CD4-positive, CD25-positive, alpha-beta regulatory T cell (primary cell): Measurements from ENCODE around the gene ZBTB42. TPM values are rescaled to one million over a fixed set of nuclear protein-coding genes. Genes with fewer than 3 reads are reported as not detected.

Source experiments
- ATAC-seq, 2 donors: fragments of 150-1000 bp; cut with Tn5 transposase; one replicate each; pipeline ENCODE4 v1.10.0; 2021; ENCODE audit warnings: low read depth in 2 of 2, moderate number of reproducible peaks in 2 of 2, moderate library complexity in 1 of 2
- DNase-seq, 3 donors: peaks; one replicate each; pipeline versions ENCODE4 v3.0.0 to v3.0.0-alpha.2; 2012 to 2022; ENCODE audit warnings: mixed read lengths in 1 of 3
- H3K27ac ChIP-seq: one replicate; pipeline ENCODE4 v1.7.0; 2013; ENCODE audit warnings: mild to moderate bottlenecking, low read length; ENCODE audit not compliant: insufficient read depth, poor library complexity, severe bottlenecking
- H3K27me3 ChIP-seq: one replicate; pipeline ENCODE4 v1.7.0; 2013; ENCODE audit warnings: low read length; ENCODE audit not compliant: control insufficient read depth, insufficient read depth
- H3K36me3 ChIP-seq: one replicate; pipeline ENCODE4 v1.7.0; 2013; ENCODE audit warnings: mild to moderate bottlenecking, low read length, moderate library complexity; ENCODE audit not compliant: control insufficient read depth, insufficient read depth
- H3K4me1 ChIP-seq: 2 replicates; pipeline ENCODE4 v1.7.0; 2013; ENCODE audit warnings: mild to moderate bottlenecking, low read length; ENCODE audit not compliant: insufficient read depth, control insufficient read depth, poor library complexity, severe bottlenecking
- H3K4me3 ChIP-seq: one replicate; pipeline ENCODE4 v1.7.0; 2013; ENCODE audit warnings: low read depth, mild to moderate bottlenecking, low read length, moderate library complexity
- H3K9me3 ChIP-seq, 2 experiments: 1 replicate in 1 of 2; 2 replicates in 1 of 2; pipeline ENCODE4 v1.7.0; 2013; ENCODE audit warnings: low read length in 2 of 2, mild to moderate bottlenecking in 1 of 2, moderate library complexity in 1 of 2; ENCODE audit not compliant: control insufficient read depth in 2 of 2
- H3K27ac Mint-ChIP-seq, 3 donors: one replicate each; pipeline ENCODE4 v1.8.0; 2020 to 2022; ENCODE audit warnings: mild to moderate bottlenecking in 3 of 3, mixed read lengths in 3 of 3, moderate library complexity in 2 of 3
- H3K27me3 Mint-ChIP-seq: one replicate; pipeline ENCODE4 v1.8.0; 2022; ENCODE audit warnings: mild to moderate bottlenecking, mixed read lengths
- H3K36me3 Mint-ChIP-seq: one replicate; pipeline ENCODE4 v1.8.0; 2020; ENCODE audit warnings: mixed read lengths
- H3K4me1 Mint-ChIP-seq, 4 donors: one replicate each; pipeline ENCODE4 v1.8.0; 2020 to 2022; ENCODE audit warnings: mixed read lengths in 4 of 4, mild to moderate bottlenecking in 1 of 4
- H3K4me3 Mint-ChIP-seq, 4 donors: one replicate each; pipeline ENCODE4 v1.8.0; 2020 to 2022; ENCODE audit warnings: mild to moderate bottlenecking in 4 of 4, mixed read lengths in 4 of 4, moderate library complexity in 3 of 4
- H3K9me3 Mint-ChIP-seq, 7 donors: one replicate each; pipeline ENCODE4 v1.8.0; 2020 to 2022; ENCODE audit warnings: mixed read lengths in 7 of 7, mild to moderate bottlenecking in 3 of 7, moderate library complexity in 2 of 7
- polyA plus RNA-seq, 4 donors: library from polyadenylated mRNA; unstranded; fragments of 300-500 nt; fragmentation: Illumina TruSeq; gene quantifications; one replicate each; pipeline ENCODE4 v1.2.3, GENCODE V29; 2021
- total RNA-seq: library from RNA; stranded (reverse); gene quantifications from one replicate; pipeline ENCODE4 v1.2.3, GENCODE V29; 2022

ZBTB42 gene
- total and polyA plus RNA-seq, 5 donors from 2014 or later = 1.3 to 3.6 (median 2.0) TPM

GRCh38 chr14:104817930-104818713 lies 17.2 kb downstream of the ZBTB42 start:
- no peaks in the 10 kb centered on the region for H3K9me3 ChIP-seq
- Mint-ChIP-seq H3K4me1 (peaks cover 0 to 31% (median 20%) of the 10 kb centered on the region in 4 donors), H3K36me3 (no peaks in the 10 kb centered on the region), H3K4me3 (peak overlapping the region; percentile 46 to 96 (median 79)), H3K9me3 (no peaks in the 10 kb centered on the region), H3K27me3 (no peaks in the 10 kb centered on the region), H3K27ac (peak overlapping the region in 1 of 3 donors; percentile 76)
- H3K27me3 ChIP-seq = no peaks in the 10 kb centered on the region
- ATAC-seq = no peak
- no peak overlapping the region for H3K27ac ChIP-seq
- peaks cover 21% of the 10 kb centered on the region for H3K4me1 ChIP-seq
- no peak for DNase-seq
- no peak overlapping the region for H3K4me3 ChIP-seq
- H3K36me3 ChIP-seq = no peaks in the 10 kb centered on the region

GRCh38 chr14:104818714-104819161 lies 17.8 kb downstream of the ZBTB42 start:
- DNase-seq = no peak
- Histone ChIP-seq H3K4me1 (peaks cover 21% of the 10 kb centered on the region), H3K27me3 (no peaks in the 10 kb centered on the region), H3K4me3 (no peak overlapping the region), H3K27ac (no peak overlapping the region), H3K36me3 (no peaks in the 10 kb centered on the region), H3K9me3 (no peaks in the 10 kb centered on the region)
- Mint-ChIP-seq H3K4me1 (peaks cover 0 to 26% (median 17%) of the 10 kb centered on the region in 4 donors), H3K9me3 (no peaks in the 10 kb centered on the region), H3K36me3 (no peaks in the 10 kb centered on the region), H3K27me3 (peaks cover under 1% of the 10 kb centered on the region), H3K4me3 (peak overlapping the region in 1 of 4 donors; percentile 69), H3K27ac (peak overlapping the region in 1 of 3 donors; percentile 76)
- ATAC-seq = no peak

- Mint-ChIP-seq H3K27me3 (peaks cover 5% of the 10 kb centered on the region), H3K9me3 (peaks cover 0 to 4% (median 0%) of the 10 kb centered on the region in 7 donors), H3K27ac (no peak overlapping the region), H3K4me1 (peaks cover under 1 to 24% (median 12%) of the 10 kb centered on the region in 4 donors), H3K4me3 (peak overlapping the region in 2 of 4 donors; percentile 51 to 63), H3K36me3 (no peaks in the 10 kb centered on the region)
- ATAC-seq (no peak), DNase-seq (no peak)
- Histone ChIP-seq H3K4me3 (no peak overlapping the region), H3K4me1 (peaks cover 19% of the 10 kb centered on the region), H3K9me3 (no peaks in the 10 kb centered on the region), H3K36me3 (no peaks in the 10 kb centered on the region), H3K27ac (no peak overlapping the region), H3K27me3 (peaks cover 2% of the 10 kb centered on the region)
These were observed 18.5 kb downstream of the ZBTB42 start for GRCh38 chr14:104819361-104819781.

- no peak overlapping the region for H3K27ac ChIP-seq
- peaks cover 7% of the 10 kb centered on the region for H3K27me3 ChIP-seq
- no peaks in the 10 kb centered on the region for H3K36me3 ChIP-seq
- H3K27me3 Mint-ChIP-seq = peaks cover 5% of the 10 kb centered on the region
- no peak overlapping the region for H3K4me3 ChIP-seq
- H3K27ac Mint-ChIP-seq = no peak overlapping the region
- H3K36me3 Mint-ChIP-seq = no peaks in the 10 kb centered on the region
- H3K9me3 ChIP-seq = no peaks in the 10 kb centered on the region
- H3K4me1 Mint-ChIP-seq = peaks cover 7 to 30% (median 8%) of the 10 kb centered on the region in 4 donors
- DNase-seq = no peak
- H3K9me3 Mint-ChIP-seq = peaks cover 0 to 5% (median 0%) of the 10 kb centered on the region in 7 donors
- peaks cover 13% of the 10 kb centered on the region for H3K4me1 ChIP-seq
- ATAC-seq = no peak
- H3K4me3 Mint-ChIP-seq = peak overlapping the region in 1 of 4 donors; percentile 63
These were observed 19.8 kb downstream of the ZBTB42 start for GRCh38 chr14:104820669-104821228.

GRCh38 chr14:104821229-104821945 lies 20.5 kb downstream of the ZBTB42 start:
- Mint-ChIP-seq H3K27ac (no peak overlapping the region), H3K4me1 (peaks cover 6 to 31% (median 8%) of the 10 kb centered on the region in 4 donors), H3K27me3 (peaks cover 5% of the 10 kb centered on the region), H3K9me3 (peaks cover 0 to 5% (median 0%) of the 10 kb centered on the region in 7 donors), H3K36me3 (no peaks in the 10 kb centered on the region), H3K4me3 (no peak overlapping the region)
- ATAC-seq (no peak), DNase-seq (no peak)
- no peak overlapping the region for H3K4me3 ChIP-seq
- peaks cover 15% of the 10 kb centered on the region for H3K4me1 ChIP-seq
- H3K9me3 ChIP-seq = no peaks in the 10 kb centered on the region
- H3K27ac ChIP-seq = no peak overlapping the region
- H3K36me3 ChIP-seq = no peaks in the 10 kb centered on the region
- peaks cover 7% of the 10 kb centered on the region for H3K27me3 ChIP-seq

GRCh38 chr14:104821971-104822608 lies 21.2 kb downstream of the ZBTB42 start:
- Histone ChIP-seq H3K9me3 (no peaks in the 10 kb centered on the region), H3K36me3 (no peaks in the 10 kb centered on the region), H3K4me3 (no peak overlapping the region), H3K27ac (no peak overlapping the region), H3K27me3 (peaks cover 7% of the 10 kb centered on the region), H3K4me1 (peaks cover 11% of the 10 kb centered on the region)
- Mint-ChIP-seq H3K4me3 (no peak overlapping the region), H3K9me3 (peaks cover 0 to 5% (median 0%) of the 10 kb centered on the region in 7 donors), H3K27ac (no peak overlapping the region), H3K4me1 (peaks cover under 1 to 26% (median 6%) of the 10 kb centered on the region in 4 donors), H3K36me3 (no peaks in the 10 kb centered on the region), H3K27me3 (peaks cover 5% of the 10 kb centered on the region)
- DNase-seq = no peak
- ATAC-seq = no peak
